DMS153 treated with DMSO at 0.1 percent for 48 hours (cell line): ENCODE measurements around the gene CFAP300.

ENCODE experiments used
- DNase-seq: peaks from one replicate; lab custom pipeline; 2025; ENCODE audit not compliant: unreplicated experiment; lab: John Stamatoyannopoulos, UW

Gene CFAP300

GRCh38 chr11:102071497-102072472 is 24.5 kb downstream of the CFAP300 start:
- no peak for DNase-seq

GRCh38 chr11:102073253-102073652 is 26.0 kb downstream of the CFAP300 start:
- no peak for DNase-seq

GRCh38 chr11:102079625-102080024 is 32.4 kb downstream of the CFAP300 start:
- no peak for DNase-seq

- no peak for DNase-seq
These were observed 34.1 kb downstream of the CFAP300 start for GRCh38 chr11:102081313-102081712.

GRCh38 chr11:102085864-102086551 is 38.8 kb downstream of the CFAP300 start:
- no peak for DNase-seq

GRCh38 chr11:102097186-102097585 is 49.9 kb downstream of the CFAP300 start:
- DNase-seq: no peak

GRCh38 chr11:102099755-102100154 is 52.5 kb downstream of the CFAP300 start:
- DNase-seq: no peak

GRCh38 chr11:102108734-102109440 is 61.6 kb downstream of the CFAP300 start:
- DNase-seq: no peak

GRCh38 chr11:102109896-102110760 is 62.9 kb downstream of the CFAP300 start, which contains the start of gene YAP1:
TSS of gene YAP1 (plus strand) at chr11:102110447. CDS start at chr11:102110849, 402 bp downstream.
- DNase-seq: no peak

- DNase-seq: no peak
These were observed 63.4 kb downstream of the CFAP300 start for GRCh38 chr11:102110761-102111010.

- DNase-seq: no peak
These were observed 64.0 kb downstream of the CFAP300 start for GRCh38 chr11:102111011-102111786.

GRCh38 chr11:102111787-102112508 is 64.7 kb downstream of the CFAP300 start:
- DNase-seq: no peak

- DNase-seq: no peak
These were observed 65.2 kb downstream of the CFAP300 start for GRCh38 chr11:102112509-102112821.

- no peak for DNase-seq
These were observed 66.8 kb downstream of the CFAP300 start for GRCh38 chr11:102114032-102114431.

- no peak for DNase-seq
These were observed 68.3 kb downstream of the CFAP300 start for GRCh38 chr11:102115557-102115956.

- no peak for DNase-seq
These were observed 69.4 kb downstream of the CFAP300 start for GRCh38 chr11:102116453-102117205.

GRCh38 chr11:102117472-102118113 is 70.4 kb downstream of the CFAP300 start:
- no peak for DNase-seq

- DNase-seq: no peak
These were observed 71.7 kb downstream of the CFAP300 start for GRCh38 chr11:102118937-102119336.
